Thyroid gland (tissue), 4 donors: ENCODE measurements around the gene KANSL1L.

Source experiments
- POLR2A ChIP-seq, 2 donors: fragments of 450-650 bp; IDR thresholded peaks; one replicate each; pipeline ENCODE4 v1.6.1; 2017; ENCODE audit warnings: antibody characterized with exemption in 2 of 2, mild to moderate bottlenecking in 2 of 2, moderate library complexity in 1 of 2
- TF ChIP-seq, protein P1 (sequence below), 6 experiments: fragments of 200-600 bp in 3 of 6; fragments of 450-650 bp in 3 of 6; sonication (generic) in 3 of 6; IDR thresholded peaks; one replicate each; pipeline ENCODE4 v1.5.1; 2016 to 2019; ENCODE audit warnings: antibody characterized with exemption in 6 of 6, mild to moderate bottlenecking in 2 of 6, inconsistent platforms in 1 of 6, moderate library complexity in 1 of 6

DNA sequence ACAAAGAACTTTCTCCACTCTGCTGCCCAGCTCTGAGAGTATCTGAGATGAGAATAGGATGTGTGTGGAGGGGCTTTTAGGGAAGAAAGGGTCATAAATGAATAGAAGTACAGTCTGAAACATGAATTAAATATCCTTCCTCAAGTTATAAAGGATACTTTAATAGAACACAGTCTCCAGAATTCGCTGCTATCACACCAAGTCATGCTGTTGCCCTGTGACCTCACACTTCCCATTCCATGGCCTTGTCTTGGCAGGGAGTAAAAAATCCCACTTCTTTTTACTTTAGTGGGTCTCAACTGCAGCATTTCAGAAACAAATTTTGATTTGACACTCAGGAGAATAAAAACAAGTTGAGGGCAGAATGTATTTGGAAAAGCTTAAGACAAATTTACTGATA is 172.6 kb downstream of the KANSL1L start:
- TF ChIP-seq, protein P1, sequence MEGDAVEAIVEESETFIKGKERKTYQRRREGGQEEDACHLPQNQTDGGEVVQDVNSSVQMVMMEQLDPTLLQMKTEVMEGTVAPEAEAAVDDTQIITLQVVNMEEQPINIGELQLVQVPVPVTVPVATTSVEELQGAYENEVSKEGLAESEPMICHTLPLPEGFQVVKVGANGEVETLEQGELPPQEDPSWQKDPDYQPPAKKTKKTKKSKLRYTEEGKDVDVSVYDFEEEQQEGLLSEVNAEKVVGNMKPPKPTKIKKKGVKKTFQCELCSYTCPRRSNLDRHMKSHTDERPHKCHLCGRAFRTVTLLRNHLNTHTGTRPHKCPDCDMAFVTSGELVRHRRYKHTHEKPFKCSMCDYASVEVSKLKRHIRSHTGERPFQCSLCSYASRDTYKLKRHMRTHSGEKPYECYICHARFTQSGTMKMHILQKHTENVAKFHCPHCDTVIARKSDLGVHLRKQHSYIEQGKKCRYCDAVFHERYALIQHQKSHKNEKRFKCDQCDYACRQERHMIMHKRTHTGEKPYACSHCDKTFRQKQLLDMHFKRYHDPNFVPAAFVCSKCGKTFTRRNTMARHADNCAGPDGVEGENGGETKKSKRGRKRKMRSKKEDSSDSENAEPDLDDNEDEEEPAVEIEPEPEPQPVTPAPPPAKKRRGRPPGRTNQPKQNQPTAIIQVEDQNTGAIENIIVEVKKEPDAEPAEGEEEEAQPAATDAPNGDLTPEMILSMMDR (IDR thresholded peaks at IDR 0.05), result no peak
- no peak for TF ChIP-seq POLR2A (IDR thresholded peaks at IDR 0.05)
